Lower leg skin (tissue), 3 donors: ENCODE data around the gene DMTF1.

ENCODE experiments used
- POLR2A ChIP-seq, 2 donors: fragments of 450-650 bp; IDR thresholded peaks; one replicate each; pipeline ENCODE4 v1.6.1; 2016 to 2017; ENCODE audit warnings: antibody characterized with exemption in 2 of 2, mild to moderate bottlenecking in 1 of 2, moderate library complexity in 1 of 2
- TF ChIP-seq, protein P1 (sequence below), 3 donors: fragments of 450-650 bp; IDR thresholded peaks; one replicate each; pipeline ENCODE4 v1.5.1; 2016; ENCODE audit warnings: antibody characterized with exemption in 3 of 3, mild to moderate bottlenecking in 3 of 3, moderate library complexity in 2 of 3

GRCh38 chr7:87105401-87105800 is 46.9 kb upstream of the DMTF1 start:
- TF ChIP-seq, protein P1, sequence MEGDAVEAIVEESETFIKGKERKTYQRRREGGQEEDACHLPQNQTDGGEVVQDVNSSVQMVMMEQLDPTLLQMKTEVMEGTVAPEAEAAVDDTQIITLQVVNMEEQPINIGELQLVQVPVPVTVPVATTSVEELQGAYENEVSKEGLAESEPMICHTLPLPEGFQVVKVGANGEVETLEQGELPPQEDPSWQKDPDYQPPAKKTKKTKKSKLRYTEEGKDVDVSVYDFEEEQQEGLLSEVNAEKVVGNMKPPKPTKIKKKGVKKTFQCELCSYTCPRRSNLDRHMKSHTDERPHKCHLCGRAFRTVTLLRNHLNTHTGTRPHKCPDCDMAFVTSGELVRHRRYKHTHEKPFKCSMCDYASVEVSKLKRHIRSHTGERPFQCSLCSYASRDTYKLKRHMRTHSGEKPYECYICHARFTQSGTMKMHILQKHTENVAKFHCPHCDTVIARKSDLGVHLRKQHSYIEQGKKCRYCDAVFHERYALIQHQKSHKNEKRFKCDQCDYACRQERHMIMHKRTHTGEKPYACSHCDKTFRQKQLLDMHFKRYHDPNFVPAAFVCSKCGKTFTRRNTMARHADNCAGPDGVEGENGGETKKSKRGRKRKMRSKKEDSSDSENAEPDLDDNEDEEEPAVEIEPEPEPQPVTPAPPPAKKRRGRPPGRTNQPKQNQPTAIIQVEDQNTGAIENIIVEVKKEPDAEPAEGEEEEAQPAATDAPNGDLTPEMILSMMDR (IDR thresholded peaks at IDR 0.05): no peak
- TF ChIP-seq POLR2A (IDR thresholded peaks at IDR 0.05): no peak
